ENCODE results near the gene C1orf35.

The C1orf35 gene

DNA sequence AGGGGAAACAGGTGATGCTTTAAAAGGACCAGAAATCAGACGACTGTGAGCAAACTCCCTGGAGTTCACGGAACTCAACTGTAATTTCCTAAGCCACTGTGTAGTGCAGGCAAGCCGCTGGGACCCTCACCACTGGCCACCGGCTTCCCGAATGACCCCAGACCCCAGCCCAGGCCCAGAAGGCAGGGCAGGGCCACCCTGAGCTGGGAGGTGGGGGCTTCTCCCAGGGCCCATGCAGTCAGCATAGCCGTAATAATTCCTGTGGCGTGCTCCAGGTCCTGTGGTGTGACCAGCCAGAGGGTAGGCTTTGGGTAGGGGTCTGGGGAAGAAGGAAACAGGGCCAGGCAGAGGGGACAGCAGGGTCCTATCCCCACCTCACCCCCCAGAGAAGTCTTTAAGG is 24.1 kb downstream of the C1orf35 start:
- DNase-seq (ENCODE audit: low read depth): no peak

DNA sequence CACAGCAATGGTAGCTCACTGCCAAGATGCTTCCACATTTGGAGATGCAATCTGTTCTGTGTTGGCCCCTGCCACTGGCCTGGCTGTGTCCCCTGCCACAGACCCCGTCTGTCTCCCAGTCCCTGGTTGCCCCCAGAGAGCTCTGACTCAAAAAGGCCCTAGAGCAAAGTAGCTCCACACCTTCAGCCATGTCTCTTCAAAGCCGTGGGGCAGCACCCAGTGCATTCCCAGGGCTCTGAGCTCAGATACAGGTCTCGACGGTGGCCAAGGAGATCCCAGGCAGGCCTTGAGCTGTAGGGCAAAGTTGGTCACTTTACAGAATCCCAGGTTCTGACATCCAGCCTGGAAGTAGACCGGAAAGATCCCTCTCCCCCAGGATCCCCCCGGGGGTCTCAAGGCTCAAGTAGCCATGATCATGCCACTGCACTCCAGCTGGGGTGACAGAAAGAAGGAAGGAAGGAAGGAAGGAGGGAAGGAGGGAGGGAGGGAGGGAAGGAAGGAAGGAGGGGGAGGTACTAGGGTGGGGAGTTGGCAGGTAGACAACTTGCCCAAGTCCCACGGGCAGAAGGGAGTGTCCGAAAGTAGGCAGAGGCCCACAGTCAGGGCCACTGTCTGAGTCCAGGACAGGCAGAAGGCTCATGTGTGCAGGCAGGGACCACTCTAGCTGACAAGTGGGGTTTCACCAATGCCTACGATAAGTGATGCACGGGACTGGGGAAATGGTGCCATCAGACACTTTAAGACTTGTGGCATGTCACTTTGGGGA is 25.4 kb downstream of the C1orf35 start:
- no peak for DNase-seq (ENCODE audit: low read depth)

DNA sequence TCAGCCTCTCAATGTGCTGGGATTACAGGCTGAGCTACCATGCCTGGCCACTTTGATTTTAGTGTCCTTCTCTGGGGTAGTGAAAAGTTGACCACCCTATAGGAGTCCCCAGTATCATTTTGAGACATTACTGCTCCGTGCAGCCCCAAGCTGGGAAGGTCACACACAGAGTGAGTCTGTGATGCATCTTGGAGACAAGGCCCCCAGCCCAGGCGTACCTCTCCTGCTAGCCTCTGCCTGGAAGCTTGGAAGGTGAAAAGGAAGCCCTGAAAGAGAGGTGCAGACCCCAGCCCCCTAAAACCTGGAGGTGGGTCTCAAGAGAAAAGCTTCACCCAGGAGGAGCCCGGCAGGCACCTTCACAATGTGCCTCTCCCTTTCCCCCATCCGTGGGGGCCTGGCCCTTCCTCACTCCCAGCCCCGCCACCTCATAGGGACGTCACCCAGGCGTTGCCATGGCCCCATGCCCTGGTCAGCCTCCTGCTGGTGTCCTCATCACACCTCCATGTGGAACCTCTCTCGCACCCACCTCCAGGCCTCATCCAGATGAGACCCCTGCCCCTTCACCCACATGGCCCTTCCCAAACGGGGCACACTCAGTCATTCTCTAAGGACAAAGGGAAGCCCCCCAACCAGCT is 26.2 kb downstream of the C1orf35 start:
- DNase-seq (ENCODE audit: low read depth): no peak

DNA sequence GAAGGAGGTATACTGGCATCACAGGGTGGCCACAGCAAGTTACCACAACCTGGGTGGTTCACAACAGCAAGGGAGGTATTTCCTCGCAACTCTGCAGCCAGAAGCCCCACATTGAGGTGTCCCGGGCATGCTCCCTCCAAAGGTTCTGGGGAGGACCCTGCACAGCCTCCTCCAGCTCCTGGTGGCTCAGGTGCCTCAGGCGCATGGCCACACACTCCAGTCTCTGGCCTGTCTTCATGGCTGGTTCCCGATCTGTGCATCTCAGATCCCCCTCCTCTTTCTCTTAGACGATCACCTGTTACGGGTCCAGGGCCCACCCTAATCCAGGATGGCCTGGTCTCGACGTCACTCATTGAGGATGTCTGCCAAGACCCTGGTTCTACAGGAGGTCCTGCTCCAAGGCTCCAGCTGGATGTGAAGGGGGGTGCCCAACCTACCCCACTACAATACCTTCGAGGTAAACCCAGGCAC is 27.3 kb downstream of the C1orf35 start:
- no peak for DNase-seq (ENCODE audit: low read depth)

DNA sequence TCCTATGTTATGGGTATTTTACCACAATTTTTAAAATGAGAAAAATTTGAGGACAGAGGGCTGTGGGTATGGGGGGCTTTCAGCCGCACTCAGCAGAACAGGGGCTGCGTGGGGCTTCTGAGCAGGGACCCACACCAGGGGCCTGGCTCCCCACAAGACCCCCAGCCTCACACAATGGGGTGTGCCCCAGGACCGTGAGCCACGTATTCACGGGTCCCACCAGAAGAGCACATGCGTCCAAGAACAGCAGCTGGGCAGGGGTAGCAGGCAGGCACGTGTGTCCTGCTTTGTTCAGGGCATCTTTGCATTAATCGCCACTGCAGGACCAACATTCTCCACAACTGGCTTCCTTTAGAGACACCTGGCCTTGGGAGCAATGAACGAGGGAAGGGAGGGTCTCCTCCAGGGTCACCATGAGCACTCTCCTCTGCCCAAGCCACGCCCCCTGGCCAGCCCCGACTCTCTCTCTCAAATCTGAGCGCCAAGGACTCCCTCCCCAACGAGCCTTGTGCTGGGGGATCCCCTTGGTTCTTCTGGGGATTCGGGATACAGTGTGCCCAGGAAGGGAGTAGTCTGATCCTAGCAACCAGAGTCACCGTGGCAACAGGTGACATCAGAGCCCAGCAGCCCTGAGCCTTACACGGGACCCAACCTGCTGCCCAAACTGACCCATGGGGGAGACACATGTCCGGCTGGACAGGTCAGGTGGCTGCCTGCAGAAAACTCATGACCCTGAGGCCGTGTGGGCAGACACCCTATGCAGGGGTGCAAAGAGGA is 28.0 kb downstream of the C1orf35 start:
- no peak for DNase-seq (ENCODE audit: low read depth)

DNA sequence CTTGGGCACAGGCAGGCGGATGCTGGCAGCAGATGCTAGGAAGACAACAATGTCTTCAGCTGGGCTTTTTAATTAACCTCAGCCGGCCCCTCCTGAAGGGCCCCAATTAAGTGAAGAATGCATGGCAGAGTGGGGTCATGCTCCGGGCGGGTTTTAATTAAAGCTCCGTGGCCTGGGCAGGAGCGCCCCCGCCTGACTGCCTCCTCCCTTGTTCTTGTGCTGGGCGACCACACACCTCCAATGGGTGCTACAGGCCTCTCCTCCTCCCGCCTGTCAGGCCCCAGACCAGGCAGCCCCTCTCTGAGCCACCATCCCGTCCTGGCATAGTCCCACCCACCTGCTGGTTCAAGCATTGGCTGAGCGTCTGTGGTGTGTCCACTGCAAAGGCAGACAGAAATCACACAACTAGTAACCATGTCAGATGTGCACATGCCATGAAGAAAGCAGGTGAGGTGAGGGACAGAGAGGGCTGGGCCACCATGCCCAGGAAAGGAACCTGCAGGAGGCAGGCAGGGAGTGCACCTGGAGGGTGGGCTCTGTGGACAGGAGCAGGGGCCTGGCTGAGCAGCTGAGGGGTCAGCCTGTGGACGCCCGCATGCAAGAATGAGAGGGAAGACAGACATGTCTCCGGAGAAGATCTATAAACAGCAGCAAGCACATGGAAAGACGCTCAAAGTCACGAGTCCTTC is 29.1 kb downstream of the C1orf35 start:
- DNase-seq (ENCODE audit: low read depth): no peak

DNA sequence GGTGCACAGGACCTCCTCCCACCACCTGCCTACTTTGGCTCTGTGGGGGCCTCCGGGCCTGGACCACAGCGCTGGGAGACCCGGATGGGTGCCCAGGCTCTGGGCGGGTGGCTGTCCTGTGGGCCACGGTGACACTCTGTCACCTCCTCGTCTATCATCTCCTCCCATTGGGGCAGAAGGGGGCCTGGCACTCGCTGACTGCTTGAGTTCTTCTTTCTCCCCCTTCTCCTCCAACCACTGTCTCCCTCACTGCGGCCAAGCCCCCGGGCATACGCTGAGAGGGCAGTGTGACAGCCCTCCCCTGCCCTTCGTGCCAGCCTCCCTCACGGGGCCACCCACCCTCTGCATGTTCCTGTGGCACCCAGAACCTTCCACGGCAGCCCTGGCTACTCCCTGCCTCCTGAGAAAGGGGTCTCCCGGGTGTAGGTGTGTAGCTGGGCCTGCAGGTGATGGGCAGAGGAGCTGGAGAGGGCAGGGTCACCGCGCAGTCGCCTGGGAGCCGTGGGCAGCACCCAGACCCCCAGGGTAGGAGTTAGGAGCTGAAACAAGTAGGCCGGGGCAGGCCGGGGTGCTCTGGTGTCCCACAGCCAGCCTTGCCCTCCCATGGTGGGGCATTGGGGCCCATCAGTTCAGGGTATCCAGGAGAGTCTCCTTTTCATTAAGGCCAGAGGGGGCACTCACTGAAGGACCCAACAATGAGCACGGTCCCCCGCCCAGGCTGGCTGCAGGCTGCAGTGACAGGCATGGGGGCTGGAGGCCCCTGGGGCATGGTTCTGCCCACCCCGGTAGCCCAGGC is 29.9 kb downstream of the C1orf35 start:
- DNase-seq (ENCODE audit: low read depth): no peak

DNA sequence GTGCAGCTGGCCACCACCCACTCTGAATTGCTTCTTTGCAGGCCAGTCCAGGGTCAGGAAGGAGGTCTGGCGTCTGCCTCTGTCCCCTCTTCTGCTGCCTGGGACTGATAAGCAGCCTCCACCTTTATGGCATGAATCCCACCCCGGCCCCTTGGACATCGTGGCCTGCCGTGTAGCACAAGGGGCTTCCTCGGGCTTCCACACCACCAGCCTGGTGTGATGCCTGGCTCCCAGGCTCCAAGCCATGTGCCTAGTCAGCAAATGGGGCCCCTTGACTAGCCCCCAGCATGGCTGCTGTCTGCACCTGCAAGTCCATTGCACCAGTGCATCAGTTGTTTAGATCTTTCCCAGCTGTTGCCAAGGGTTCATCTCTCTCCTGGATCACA is 30.5 kb downstream of the C1orf35 start:
- no peak for DNase-seq (ENCODE audit: low read depth)

DNA sequence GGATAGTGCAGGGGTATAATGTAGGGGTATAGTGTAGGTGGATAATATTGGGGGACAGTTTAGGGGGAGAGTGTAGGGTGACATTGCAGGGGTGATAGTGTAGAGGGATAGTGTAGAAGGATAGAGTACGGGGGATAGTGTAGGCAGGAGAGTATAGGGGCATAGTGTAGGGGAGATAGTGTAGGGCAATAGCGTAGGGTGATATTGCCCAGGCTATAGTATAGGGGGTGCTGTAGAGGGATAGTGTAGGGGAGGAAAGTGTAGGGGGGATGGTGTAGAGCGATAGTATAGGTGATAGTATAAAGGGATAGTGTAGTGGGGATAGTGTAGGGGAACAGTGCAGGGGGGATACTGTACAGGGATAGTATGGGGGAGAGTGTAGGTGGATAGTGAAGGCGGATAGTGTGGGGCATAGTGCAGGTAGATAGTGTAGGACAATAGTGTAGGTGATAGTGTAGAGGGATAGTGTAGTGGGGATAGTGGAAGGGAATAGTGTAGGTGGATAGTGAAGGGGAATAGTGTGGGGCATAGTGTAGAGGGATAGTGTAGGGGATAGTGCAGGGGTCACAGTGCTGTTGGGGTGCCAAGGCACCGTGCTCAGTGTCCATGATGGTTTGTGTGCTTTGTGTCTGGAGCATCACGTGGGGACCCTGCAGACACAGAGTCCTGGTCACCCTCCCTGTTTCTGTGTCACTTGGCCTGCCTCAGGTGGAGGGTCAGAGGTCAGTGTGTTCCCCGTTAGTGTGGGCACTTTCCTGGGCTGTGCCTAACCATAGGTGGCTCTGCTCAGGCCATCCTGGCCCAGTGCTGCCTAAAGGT is 31.1 kb downstream of the C1orf35 start:
- DNase-seq (ENCODE audit: low read depth): no peak

DNA sequence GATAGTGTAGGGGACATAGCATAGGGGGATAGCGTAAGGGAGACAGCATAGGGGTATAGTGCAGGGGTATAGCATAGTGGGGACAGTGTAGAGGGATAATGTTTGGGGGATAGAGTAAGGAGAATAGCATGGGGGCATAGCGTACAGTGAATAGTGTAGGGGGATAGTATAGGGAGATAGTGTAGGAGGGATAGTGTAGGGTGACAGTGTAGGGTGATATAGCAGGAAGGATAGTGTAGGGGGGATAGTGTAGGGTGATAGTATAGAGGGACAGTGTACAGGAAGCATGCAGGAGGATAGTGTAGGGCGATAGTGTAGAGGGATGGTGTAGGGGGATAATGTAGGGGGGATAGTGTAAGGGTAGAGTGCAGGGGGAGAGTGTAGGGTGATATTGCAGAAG is 32.3 kb downstream of the C1orf35 start:
- DNase-seq (ENCODE audit: low read depth): no peak

DNA sequence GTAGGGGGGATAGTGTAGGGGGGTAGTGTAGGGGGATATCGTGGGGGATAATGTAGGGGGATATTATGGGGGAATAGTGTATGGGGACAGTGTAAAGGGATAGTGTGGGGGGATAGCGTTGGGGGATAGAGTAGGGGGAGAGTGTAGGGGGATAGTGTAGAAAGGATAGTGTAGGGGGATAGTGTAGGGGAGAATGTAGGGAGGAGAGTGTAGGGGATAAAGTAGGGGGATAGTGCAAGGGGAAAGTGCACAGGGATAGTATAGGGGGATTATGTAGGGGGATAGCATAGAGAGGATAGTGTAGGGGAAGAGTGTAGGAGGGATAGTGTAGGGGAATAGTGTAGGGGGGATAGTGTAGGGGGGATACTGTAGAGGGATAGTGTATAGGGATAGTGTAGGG is 33.0 kb downstream of the C1orf35 start:
- no peak for DNase-seq (ENCODE audit: low read depth)

DNA sequence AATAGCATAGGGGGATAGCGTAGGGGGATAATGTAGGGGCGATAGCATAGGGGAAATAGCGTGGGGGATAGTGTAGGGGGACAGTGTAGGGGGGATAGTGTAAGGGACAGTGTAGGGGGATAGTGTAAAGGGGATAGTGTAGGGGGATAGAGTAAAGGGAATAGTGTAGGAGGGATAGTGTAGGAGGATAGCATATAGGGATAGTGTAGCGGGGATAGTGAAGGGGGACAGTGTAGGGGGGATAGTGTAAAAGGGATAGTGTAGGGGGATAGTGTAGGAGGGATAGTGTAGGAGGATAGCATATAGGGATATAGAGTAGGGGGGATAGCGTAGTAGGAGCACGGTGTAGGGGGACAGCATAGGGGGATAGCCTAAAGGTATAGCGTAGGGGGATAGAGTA is 34.8 kb downstream of the C1orf35 start:
- DNase-seq (ENCODE audit: low read depth): no peak

DNA sequence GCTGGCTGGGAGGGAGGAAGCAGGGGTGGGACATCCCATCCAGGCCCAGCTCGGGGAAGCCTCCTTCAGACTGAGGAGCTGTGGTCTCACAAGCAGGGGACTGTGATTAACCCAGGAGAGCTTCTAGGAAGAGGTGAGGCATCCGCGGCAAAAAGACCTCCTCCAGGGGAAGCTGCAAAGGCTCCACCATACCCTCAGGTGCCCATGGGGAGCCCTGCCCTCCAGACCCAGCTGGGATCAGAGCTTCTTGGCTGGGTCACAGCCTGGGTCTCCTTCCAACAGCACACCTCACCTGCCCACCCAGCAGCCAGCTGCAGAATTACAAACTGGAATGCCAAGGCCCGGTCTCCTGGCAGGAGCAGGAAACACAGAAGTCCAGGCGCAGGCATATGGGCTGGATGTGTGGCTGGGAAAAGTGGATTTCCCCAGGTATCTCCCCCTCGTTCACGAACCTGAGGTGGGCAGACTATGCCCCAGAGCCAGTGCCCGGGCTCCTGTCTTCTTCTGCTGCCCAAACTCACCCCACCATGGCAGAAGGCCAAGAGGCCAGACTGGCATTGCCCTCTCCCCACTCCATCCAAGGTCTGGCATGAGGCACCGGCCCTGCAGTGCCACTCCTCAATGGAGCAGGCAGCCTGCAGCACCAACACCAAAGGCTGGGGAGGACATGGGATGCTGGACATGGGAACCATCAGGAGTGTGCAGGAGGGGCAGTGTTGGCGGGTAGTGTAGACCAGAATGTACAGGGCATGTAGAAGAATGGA is 36.1 kb downstream of the C1orf35 start:
- DNase-seq (ENCODE audit: low read depth): no peak

DNA sequence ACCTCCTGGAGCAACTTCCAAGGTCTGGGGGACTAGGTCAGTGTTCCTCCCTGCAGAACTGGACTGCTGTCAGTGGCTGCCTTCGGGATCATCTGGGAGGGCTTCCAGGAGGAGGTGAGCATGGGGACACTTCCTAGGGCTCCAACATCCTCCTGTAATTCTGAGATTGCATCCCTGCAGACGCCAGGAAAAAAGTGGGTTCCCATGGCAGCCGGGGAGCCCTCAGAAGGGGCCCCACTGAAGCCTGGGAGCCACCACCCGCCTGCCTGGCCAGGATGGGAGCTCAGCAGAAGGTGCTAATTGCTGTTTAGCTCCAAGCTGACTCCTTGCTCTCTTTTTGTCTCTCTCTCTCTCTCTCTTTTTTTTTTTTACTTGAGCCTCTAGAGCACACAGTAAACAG is 36.7 kb downstream of the C1orf35 start:
- no peak for DNase-seq (ENCODE audit: low read depth)

DNA sequence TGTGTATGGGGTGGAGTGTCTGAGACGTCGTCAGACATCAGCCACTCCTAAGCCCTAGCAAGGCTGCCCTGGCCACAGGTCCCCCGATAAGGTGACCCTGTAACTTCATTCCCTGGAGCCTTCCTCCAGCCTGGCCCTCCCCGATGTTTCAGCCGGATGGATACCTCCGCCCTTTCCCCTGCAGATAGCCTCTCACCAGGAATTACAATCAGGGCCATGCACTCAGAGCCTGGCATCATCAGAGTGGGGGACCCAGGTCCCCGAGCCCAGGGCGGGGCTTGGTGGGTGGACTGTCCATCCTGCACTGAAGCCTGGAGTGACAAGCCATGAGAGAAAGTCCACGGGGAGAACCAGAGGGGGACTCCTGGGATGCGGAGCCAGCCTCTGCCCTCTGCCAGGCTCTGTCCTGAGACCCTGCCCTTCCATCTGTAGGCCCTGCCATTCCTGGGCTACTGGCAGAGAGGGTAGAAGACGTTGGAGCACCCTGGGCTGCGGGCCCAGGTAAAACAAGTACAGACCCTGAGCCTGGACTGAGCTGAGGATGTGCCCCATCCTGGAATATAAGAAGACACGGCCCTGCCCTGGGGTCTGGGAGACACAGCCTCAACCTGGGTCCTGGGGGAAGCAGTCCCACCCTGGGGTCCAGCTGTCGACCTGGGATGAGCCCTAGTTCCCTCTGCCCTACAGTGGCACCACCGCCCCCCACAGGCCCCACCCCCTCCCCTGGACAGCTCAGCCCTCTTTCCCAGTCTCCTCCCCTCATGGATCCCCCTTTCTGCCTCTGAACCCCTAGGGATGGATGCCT is 37.4 kb downstream of the C1orf35 start:
- DNase-seq (ENCODE audit: low read depth): no peak

DNA sequence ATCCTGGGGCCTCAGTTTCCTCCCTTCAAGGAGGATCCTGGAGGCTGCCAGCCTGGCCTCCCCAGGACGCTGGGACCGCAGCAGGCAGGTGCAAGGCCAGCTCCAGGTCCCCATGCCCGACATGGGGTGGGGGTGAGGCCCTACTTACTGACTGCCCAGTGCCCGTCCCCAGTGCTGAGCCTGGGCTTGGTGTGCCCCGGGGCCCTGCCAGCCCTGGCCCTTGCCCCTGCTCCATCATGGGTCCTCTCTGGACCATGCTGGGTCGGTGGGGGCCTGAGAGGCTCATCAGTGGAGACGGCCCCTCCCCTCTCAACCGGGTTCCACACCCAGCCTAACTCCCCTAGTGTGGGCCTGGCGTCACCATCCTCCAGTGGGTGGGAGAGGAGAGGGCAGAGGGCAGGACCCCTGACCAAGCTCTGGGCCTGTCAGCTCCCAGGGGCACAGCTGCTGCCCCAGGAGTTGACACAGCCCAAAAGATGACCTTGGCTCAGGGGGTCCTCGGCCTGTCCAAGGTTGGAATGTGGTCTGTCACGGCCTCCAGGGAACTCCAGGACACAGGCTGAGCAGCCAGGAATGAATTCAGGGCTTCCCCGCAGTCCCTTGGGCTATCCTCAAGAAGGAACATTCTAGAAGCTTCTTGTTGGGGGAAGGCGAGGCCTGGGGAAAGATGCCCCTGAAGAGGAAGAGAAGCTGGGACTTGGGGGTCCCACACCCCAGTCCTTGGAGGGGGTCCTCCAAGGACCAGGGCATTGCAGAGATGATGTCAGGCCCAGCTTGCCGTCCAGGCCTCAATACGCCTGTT is 38.2 kb downstream of the C1orf35 start:
- DNase-seq (ENCODE audit: low read depth): no peak

DNA sequence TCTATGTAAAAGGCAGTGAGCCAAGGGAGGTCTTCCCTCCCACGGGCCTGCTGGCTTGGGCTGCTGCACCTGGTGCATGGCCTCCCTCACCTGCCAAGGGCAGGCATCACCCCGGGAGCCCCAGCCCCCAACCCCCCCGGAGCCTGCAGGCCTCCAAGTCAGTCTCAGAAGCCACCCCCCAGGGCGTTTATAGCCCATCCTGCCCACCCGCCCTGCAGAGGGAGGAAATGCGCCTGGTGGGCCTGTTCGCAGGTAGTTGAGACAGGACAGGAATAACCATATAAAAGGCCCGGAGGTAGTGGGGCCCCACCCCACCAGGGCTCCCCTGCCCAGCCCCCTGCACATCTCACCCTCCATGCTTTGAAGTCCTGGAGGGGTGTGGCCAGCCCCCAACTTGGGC is 38.8 kb downstream of the C1orf35 start:
- no peak for DNase-seq (ENCODE audit: low read depth)

All from non-pigmented ciliary epithelial cell (primary cell).